Chondrocyte (in vitro differentiated cells): ENCODE measurements around the gene CYTH3. TPM values are rescaled to one million over a fixed set of nuclear protein-coding genes. Genes with fewer than 3 reads are reported as not detected.

Source experiments
- DNase-seq: peaks from one replicate; pipeline ENCODE4 v3.0.0; 2021; ENCODE audit warnings: mixed read lengths, low spot score
- H3K27ac Mint-ChIP-seq: one replicate; pipeline ENCODE4 v1.8.0; 2021; ENCODE audit warnings: mild to moderate bottlenecking, moderate library complexity, mixed read lengths; ENCODE audit not compliant: unreplicated experiment
- H3K27me3 Mint-ChIP-seq: 2 replicates; pipeline ENCODE4 v1.8.0; 2021; ENCODE audit warnings: low read depth, mixed read lengths
- H3K36me3 Mint-ChIP-seq: 2 replicates; pipeline ENCODE4 v1.8.0; 2021; ENCODE audit warnings: low read depth, mixed read lengths
- H3K4me1 Mint-ChIP-seq: 2 replicates; pipeline ENCODE4 v1.8.0; 2021; ENCODE audit warnings: low read depth, mild to moderate bottlenecking, mixed read lengths
- H3K4me3 Mint-ChIP-seq: one replicate; pipeline ENCODE4 v1.8.0; 2021; ENCODE audit warnings: mild to moderate bottlenecking, moderate library complexity, mixed read lengths; ENCODE audit not compliant: unreplicated experiment
- H3K9me3 Mint-ChIP-seq: 2 replicates; pipeline ENCODE4 v1.8.0; 2021; ENCODE audit warnings: low read depth, mixed read lengths
- CTCF ChIP-seq: fragments of 200-600 bp; sonication (generic); IDR thresholded peaks from 2 replicates; pipeline ENCODE4 v1.5.0; 2021; ENCODE audit warnings: antibody characterized with exemption, mild to moderate bottlenecking, moderate library complexity
- long read RNA-seq: library from polyadenylated mRNA; stranded (forward); transcript quantifications from one replicate; pipeline ENCODE4 v2.0.0, GENCODE V29; 2021
- total RNA-seq: library from RNA; stranded (reverse); gene quantifications from 3 replicates; pipeline ENCODE4 v1.2.1, GENCODE V29; 2021

The CYTH3 gene
- 52.9 to 59.7 TPM (median 58.4 TPM) in 3 replicates for total RNA-seq
- long read RNA-seq, full-length matches to known transcripts: 101 of 131 reads
- long read RNA-seq, partial matches to known transcripts: 8 of 131 reads
- long read RNA-seq, other reads (novel, unspliced or antisense): 22 of 131 reads

- H3K36me3 Mint-ChIP-seq: no peaks in the 10 kb centered on the region
- no peak for DNase-seq
- peak within 1 kb of the TSS; percentile 93 for H3K27ac Mint-ChIP-seq
- peak within 1 kb of the TSS; percentile 94 for H3K4me3 Mint-ChIP-seq
- TF ChIP-seq CTCF: no peak
- no peaks in the 10 kb centered on the region for H3K27me3 Mint-ChIP-seq
- H3K4me1 Mint-ChIP-seq: peaks cover 69% of the 10 kb centered on the region
- no peaks in the 10 kb centered on the region for H3K9me3 Mint-ChIP-seq
Observed at GRCh38 chr7:6272481-6273323, at the start of gene CYTH3. CYTH3 (minus strand) TSS chr7:6272624; CDS start chr7:6272507, 117 bp downstream.

- Mint-ChIP-seq H3K4me3 (no peak overlapping the region), H3K27ac (no peak overlapping the region), H3K9me3 (no peaks in the 10 kb centered on the region), H3K36me3 (no peaks in the 10 kb centered on the region), H3K4me1 (peaks cover 22% of the 10 kb centered on the region), H3K27me3 (no peaks in the 10 kb centered on the region)
- TF ChIP-seq CTCF: no peak
- no peak for DNase-seq
Observed at GRCh38 chr7:6320791-6321190, 48.4 kb upstream of the CYTH3 start.

- peak overlapping the region; percentile 93 for H3K27ac Mint-ChIP-seq
- peak overlapping the region; percentile 57 for H3K4me3 Mint-ChIP-seq
- no peaks in the 10 kb centered on the region for H3K36me3 Mint-ChIP-seq
- peaks cover 20% of the 10 kb centered on the region for H3K4me1 Mint-ChIP-seq
- no peaks in the 10 kb centered on the region for H3K9me3 Mint-ChIP-seq
- TF ChIP-seq CTCF: no peak
- H3K27me3 Mint-ChIP-seq: no peaks in the 10 kb centered on the region
- DNase-seq: no peak
Observed at GRCh38 chr7:6317797-6318438, 45.5 kb upstream of the CYTH3 start.

- Mint-ChIP-seq H3K9me3 (no peaks in the 10 kb centered on the region), H3K27ac (no peak overlapping the region), H3K27me3 (no peaks in the 10 kb centered on the region), H3K4me3 (no peak overlapping the region), H3K36me3 (no peaks in the 10 kb centered on the region), H3K4me1 (peaks cover 18% of the 10 kb centered on the region)
- DNase-seq: no peak
- no peak for TF ChIP-seq CTCF
Observed at GRCh38 chr7:6316226-6316625, 43.8 kb upstream of the CYTH3 start.

- no peak overlapping the region for H3K4me3 Mint-ChIP-seq
- no peaks in the 10 kb centered on the region for H3K36me3 Mint-ChIP-seq
- H3K9me3 Mint-ChIP-seq: no peaks in the 10 kb centered on the region
- H3K27me3 Mint-ChIP-seq: no peaks in the 10 kb centered on the region
- TF ChIP-seq CTCF: no peak
- peaks cover 18% of the 10 kb centered on the region for H3K4me1 Mint-ChIP-seq
- DNase-seq: no peak
- H3K27ac Mint-ChIP-seq: peak overlapping the region; percentile 63
Observed at GRCh38 chr7:6315746-6316145, 43.3 kb upstream of the CYTH3 start.
